Type B pancreatic cell (in vitro differentiated cells): ENCODE results near the gene ZNF83. TPM values are rescaled to one million over a fixed set of nuclear protein-coding genes. Genes with fewer than 3 reads are reported as not detected.

Source experiments
- DNase-seq: peaks from one replicate; pipeline ENCODE4 v3.0.0; 2021; ENCODE audit warnings: mixed read lengths; ENCODE audit not compliant: unreplicated experiment; ENCODE audit errors: extremely low spot score
- H3K27ac Mint-ChIP-seq: 2 replicates; pipeline ENCODE4 v1.8.0; 2021; ENCODE audit warnings: mild to moderate bottlenecking, mixed read lengths
- H3K27me3 Mint-ChIP-seq: 2 replicates; pipeline ENCODE4 v1.8.0; 2021; ENCODE audit warnings: mixed read lengths
- H3K36me3 Mint-ChIP-seq: 2 replicates; pipeline ENCODE4 v1.8.0; 2021; ENCODE audit warnings: mixed read lengths
- H3K4me1 Mint-ChIP-seq: one replicate; pipeline ENCODE4 v1.8.0; 2021; ENCODE audit warnings: mixed read lengths; ENCODE audit not compliant: unreplicated experiment
- H3K4me3 Mint-ChIP-seq: 2 replicates; pipeline ENCODE4 v1.8.0; 2021; ENCODE audit warnings: mild to moderate bottlenecking, mixed read lengths
- H3K9me3 Mint-ChIP-seq: 2 replicates; pipeline ENCODE4 v1.8.0; 2021; ENCODE audit warnings: mixed read lengths
- CTCF ChIP-seq: fragments of 200-600 bp; sonication (generic); conservative IDR thresholded peaks from 2 replicates; pipeline ENCODE4 v1.5.0; 2021; ENCODE audit warnings: antibody characterized with exemption, mild to moderate bottlenecking
- total RNA-seq: library from RNA; stranded (reverse); gene quantifications from 2 replicates; pipeline ENCODE4 v1.2.1, GENCODE V29; 2021; ENCODE audit warnings: low replicate concordance

ZNF83 gene
- total RNA-seq, 1 donor from 2014 or later = 76.2 TPM

- no peak overlapping the region for H3K4me3 Mint-ChIP-seq
- DNase-seq = no peak
- no peaks in the 10 kb centered on the region for H3K27me3 Mint-ChIP-seq
- no peaks in the 10 kb centered on the region for H3K9me3 Mint-ChIP-seq
- peaks cover 15% of the 10 kb centered on the region for H3K4me1 Mint-ChIP-seq
- TF ChIP-seq CTCF = no peak
- H3K27ac Mint-ChIP-seq = no peak overlapping the region
- H3K36me3 Mint-ChIP-seq = peaks cover 31% of the 10 kb centered on the region
Observed at GRCh38 chr19:52566121-52566520, 72.0 kb downstream of the ZNF83 start.

Other genes with a start within 250 kb of the ZNF83 start
- gene ZNF528, start 240.5 kb downstream of the ZNF83 start, total RNA-seq = 21.8 and 31.0 TPM in 2 replicates
- 0.36 TPM in 1 of 2 replicates, not detected in the other for gene ZNF534, start 209.2 kb downstream of the ZNF83 start, total RNA-seq
- gene ZNF578, start 184.8 kb downstream of the ZNF83 start, total RNA-seq = 0.72 and 1.1 TPM in 2 replicates
- gene ZNF808, start 110.7 kb downstream of the ZNF83 start, total RNA-seq = 37.4 and 52.6 TPM in 2 replicates
- 25.2 and 29.1 TPM in 2 replicates for gene ZNF701, start 68.1 kb downstream of the ZNF83 start, total RNA-seq
- 24.7 and 27.3 TPM in 2 replicates for gene ZNF611, start 96.7 kb upstream of the ZNF83 start, total RNA-seq
- 12.5 and 28.8 TPM in 2 replicates for gene ZNF600, start 148.4 kb upstream of the ZNF83 start, total RNA-seq
- 23.0 and 40.0 TPM in 2 replicates for gene ZNF28, start 183.3 kb upstream of the ZNF83 start, total RNA-seq
- 32.4 and 45.1 TPM in 2 replicates for gene ZNF468, start 219.3 kb upstream of the ZNF83 start, total RNA-seq